Epithelial cell of prostate (primary cell): ENCODE measurements around the gene PRDX5.
A peak's percentile ranks its signal among the peaks of the same experiment; 100 is the strongest.

Source experiments
- DNase-seq: peaks from one replicate; pipeline ENCODE4 v3.0.0-alpha.2; 2011; ENCODE audit warnings: low read depth, low spot score
- H3K27ac ChIP-seq: fragments of 450-650 bp; 2 replicates; pipeline ENCODE4 v1.5.1; 2017; ENCODE audit warnings: mild to moderate bottlenecking

The PRDX5 gene

GRCh38 chr11:64289002-64289564 is 28.8 kb upstream of the PRDX5 start:
- no peak for DNase-seq
- H3K27ac ChIP-seq: no peak overlapping the region

- H3K27ac ChIP-seq: no peak overlapping the region
- DNase-seq: no peak
These were observed 27.3 kb upstream of the PRDX5 start for GRCh38 chr11:64290352-64291261.

GRCh38 chr11:64291262-64291751 is 26.6 kb upstream of the PRDX5 start, which contains the start of gene KCNK4:
Gene KCNK4 (plus strand): TSS chr11:64291302. CDS start chr11:64293019, 1,717 bp downstream.
- no peak within 1 kb of the TSS for H3K27ac ChIP-seq
- DNase-seq: no peak

GRCh38 chr11:64291752-64292459 is 26.0 kb upstream of the PRDX5 start:
- H3K27ac ChIP-seq: no peak overlapping the region
- no peak for DNase-seq

- no peak for DNase-seq
- H3K27ac ChIP-seq: no peak overlapping the region
These were observed 25.3 kb upstream of the PRDX5 start for GRCh38 chr11:64292460-64293254.

GRCh38 chr11:64294774-64295173 is 23.1 kb upstream of the PRDX5 start:
- no peak overlapping the region for H3K27ac ChIP-seq
- no peak for DNase-seq

- no peak for DNase-seq
These were observed 22.2 kb upstream of the PRDX5 start for GRCh38 chr11:64295760-64296159.

GRCh38 chr11:64296236-64296635 is 21.7 kb upstream of the PRDX5 start:
- H3K27ac ChIP-seq: no peak overlapping the region
- DNase-seq: no peak

More at GRCh38 chr11:64295760-64296159, 22.2 kb upstream of the PRDX5 start:
- H3K27ac ChIP-seq: no peak overlapping the region

- no peak for DNase-seq
- H3K27ac ChIP-seq: no peak overlapping the region
These were observed 20.9 kb upstream of the PRDX5 start for GRCh38 chr11:64296830-64297698.

GRCh38 chr11:64297699-64298358 is 20.1 kb upstream of the PRDX5 start:
- DNase-seq: no peak
- no peak overlapping the region for H3K27ac ChIP-seq

- DNase-seq: no peak
- no peak overlapping the region for H3K27ac ChIP-seq
These were observed 18.7 kb upstream of the PRDX5 start for GRCh38 chr11:64298966-64299846.

- DNase-seq: no peak
These were observed 17.9 kb upstream of the PRDX5 start, which contains the start of gene CATSPERZ for GRCh38 chr11:64299847-64300648. Gene CATSPERZ (plus strand): TSS chr11:64300358. CDS start chr11:64300411, 53 bp downstream.

GRCh38 chr11:64303109-64304031 is 14.6 kb upstream of the PRDX5 start:
- H3K27ac ChIP-seq: no peak overlapping the region
- no peak for DNase-seq

More at GRCh38 chr11:64299847-64300648, 17.9 kb upstream of the PRDX5 start, which contains the start of gene CATSPERZ:
- no peak within 1 kb of the TSS for H3K27ac ChIP-seq

- no peak for DNase-seq
- peak overlapping the region; percentile 74 for H3K27ac ChIP-seq
These were observed 13.9 kb upstream of the PRDX5 start for GRCh38 chr11:64304032-64304315.

- H3K27ac ChIP-seq: peak overlapping the region; percentile 74
- DNase-seq: no peak
These were observed 13.4 kb upstream of the PRDX5 start for GRCh38 chr11:64304316-64305072.
